Measurements from ENCODE around the gene RASL12. TPM values are rescaled to one million over a fixed set of nuclear protein-coding genes. Genes with fewer than 3 reads are reported as not detected.

Gene RASL12
- total RNA-seq, 3 donors from 2014 or later (not counting 1 experiment from before 2014, with no cell fraction given) = not detected

DNA sequence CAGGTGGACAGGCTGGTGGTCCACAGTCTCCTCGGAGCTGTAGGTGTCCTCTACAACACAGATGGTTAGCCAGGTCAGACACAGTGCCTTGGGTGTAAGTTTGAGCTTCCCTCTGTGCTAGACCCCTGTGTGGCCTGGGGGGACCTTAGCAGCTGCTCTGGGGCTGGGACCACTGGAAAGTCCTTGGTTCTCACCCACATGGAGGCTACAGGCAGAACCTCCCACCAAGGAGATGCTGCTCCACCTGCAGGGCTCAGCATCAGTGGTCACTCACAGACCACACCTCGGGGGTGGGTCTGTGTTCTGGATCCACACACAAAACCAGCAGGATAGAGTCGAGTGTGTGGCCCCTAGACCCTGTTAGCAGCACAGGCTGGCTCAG, 8.4 kb downstream of the RASL12 start:
- no peak overlapping the region for H3K4me3 ChIP-seq (ENCODE audit: low read length)
- no peaks in the 10 kb centered on the region for H3K4me1 ChIP-seq (ENCODE audit: control insufficient read depth, insufficient read depth, low read length)
- TF ChIP-seq, protein P1, sequence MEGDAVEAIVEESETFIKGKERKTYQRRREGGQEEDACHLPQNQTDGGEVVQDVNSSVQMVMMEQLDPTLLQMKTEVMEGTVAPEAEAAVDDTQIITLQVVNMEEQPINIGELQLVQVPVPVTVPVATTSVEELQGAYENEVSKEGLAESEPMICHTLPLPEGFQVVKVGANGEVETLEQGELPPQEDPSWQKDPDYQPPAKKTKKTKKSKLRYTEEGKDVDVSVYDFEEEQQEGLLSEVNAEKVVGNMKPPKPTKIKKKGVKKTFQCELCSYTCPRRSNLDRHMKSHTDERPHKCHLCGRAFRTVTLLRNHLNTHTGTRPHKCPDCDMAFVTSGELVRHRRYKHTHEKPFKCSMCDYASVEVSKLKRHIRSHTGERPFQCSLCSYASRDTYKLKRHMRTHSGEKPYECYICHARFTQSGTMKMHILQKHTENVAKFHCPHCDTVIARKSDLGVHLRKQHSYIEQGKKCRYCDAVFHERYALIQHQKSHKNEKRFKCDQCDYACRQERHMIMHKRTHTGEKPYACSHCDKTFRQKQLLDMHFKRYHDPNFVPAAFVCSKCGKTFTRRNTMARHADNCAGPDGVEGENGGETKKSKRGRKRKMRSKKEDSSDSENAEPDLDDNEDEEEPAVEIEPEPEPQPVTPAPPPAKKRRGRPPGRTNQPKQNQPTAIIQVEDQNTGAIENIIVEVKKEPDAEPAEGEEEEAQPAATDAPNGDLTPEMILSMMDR (IDR thresholded peaks at IDR 0.05) = no peak
- H3K27me3 ChIP-seq (ENCODE audit: control insufficient read depth, insufficient read depth, low read length) = no peaks in the 10 kb centered on the region
- Mint-ChIP-seq H3K9me3 (no peaks in the 10 kb centered on the region), H3K4me1 (no peaks in the 10 kb centered on the region), H3K36me3 (no peaks in the 10 kb centered on the region), H3K27me3 (ENCODE audit: low read depth in 2 of 2) (peaks cover 3 to 10% of the 10 kb centered on the region in 2 donors), H3K4me3 (no peak overlapping the region), H3K27ac (no peak overlapping the region)
- ATAC-seq (no peak), DNase-seq (no peak)
- WGBS (ENCODE audit: insufficient coverage) = 76% methylated on average over 3 of the region's 3 CpGs
- intact Hi-C loops (cut with micrococcal nuclease) = no loop called here
- no peaks in the 10 kb centered on the region for H3K36me3 ChIP-seq (ENCODE audit: control insufficient read depth, insufficient read depth, low read length)
- H3K27ac ChIP-seq (ENCODE audit: low read length) = no peak overlapping the region
- H3K9me3 ChIP-seq (ENCODE audit: control insufficient read depth, insufficient read depth, low read length) = no peaks in the 10 kb centered on the region

DNA sequence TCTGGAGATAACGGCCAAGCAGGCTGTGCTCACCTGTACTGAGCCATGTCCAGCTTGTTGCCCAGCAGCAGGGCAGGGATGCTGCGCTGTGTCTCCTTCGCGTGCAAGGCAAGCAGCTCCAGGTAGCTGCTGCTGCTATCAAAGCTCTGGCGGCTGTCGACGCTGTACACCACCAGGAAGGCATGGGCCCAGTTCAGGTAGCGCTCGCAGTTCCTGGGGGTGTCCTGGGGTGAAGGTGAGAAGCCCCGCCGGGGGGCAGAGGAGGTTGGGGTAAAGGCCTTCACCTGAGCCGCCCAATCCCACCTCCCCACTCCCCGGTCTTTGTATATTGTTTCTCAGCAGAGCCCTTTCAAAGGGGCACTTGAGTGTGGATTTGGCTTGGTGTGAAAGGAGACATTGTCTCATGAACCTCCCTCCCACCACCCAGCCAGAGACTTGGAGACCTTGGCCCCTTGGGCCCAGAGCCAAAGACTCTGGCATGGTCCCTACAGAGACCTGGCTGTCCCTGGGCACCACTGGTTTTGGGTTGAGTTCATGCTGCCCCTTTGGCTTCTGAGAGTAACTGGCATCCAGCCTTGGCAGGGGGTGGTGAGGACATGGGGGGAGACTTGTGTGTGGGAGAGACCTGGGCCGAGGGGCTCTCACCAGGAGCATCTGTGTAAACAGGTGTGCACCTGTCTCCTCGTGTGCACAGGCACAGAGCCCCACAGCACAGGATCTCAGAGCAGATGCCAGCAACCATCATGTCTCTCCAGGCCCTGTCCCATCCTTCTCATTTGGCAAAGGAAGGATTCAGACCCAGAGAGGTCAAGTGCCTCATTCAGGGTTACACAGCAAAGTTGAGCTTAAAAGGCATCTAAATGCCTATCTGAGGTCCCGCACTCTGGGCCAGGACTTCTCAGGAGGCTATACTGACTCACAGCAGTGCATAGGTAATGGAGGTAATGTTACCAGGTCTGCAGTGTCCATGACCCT, 9.1 kb downstream of the RASL12 start:
- no peak overlapping the region for H3K27ac Mint-ChIP-seq
- no peak overlapping the region for H3K4me3 ChIP-seq (ENCODE audit: low read length)
- no peaks in the 10 kb centered on the region for H3K9me3 Mint-ChIP-seq
- H3K27me3 Mint-ChIP-seq (ENCODE audit: low read depth in 2 of 2) = peaks cover 3 to 7% of the 10 kb centered on the region in 2 donors
- ATAC-seq = no peak
- 86% methylated on average over 10 of the region's 16 CpGs for WGBS (ENCODE audit: insufficient coverage)
- no peak overlapping the region for H3K27ac ChIP-seq (ENCODE audit: low read length)
- no peaks in the 10 kb centered on the region for H3K4me1 ChIP-seq (ENCODE audit: control insufficient read depth, insufficient read depth, low read length)
- H3K4me3 Mint-ChIP-seq = no peak overlapping the region
- no peaks in the 10 kb centered on the region for H3K9me3 ChIP-seq (ENCODE audit: control insufficient read depth, insufficient read depth, low read length)
- H3K36me3 ChIP-seq (ENCODE audit: control insufficient read depth, insufficient read depth, low read length) = no peaks in the 10 kb centered on the region
- intact Hi-C loops (cut with micrococcal nuclease) = no loop called here
- H3K36me3 Mint-ChIP-seq = no peaks in the 10 kb centered on the region
- no peaks in the 10 kb centered on the region for H3K4me1 Mint-ChIP-seq
- no peak for DNase-seq
- H3K27me3 ChIP-seq (ENCODE audit: control insufficient read depth, insufficient read depth, low read length) = no peaks in the 10 kb centered on the region
- TF ChIP-seq, protein P1 (IDR thresholded peaks at IDR 0.05) = no peak

DNA sequence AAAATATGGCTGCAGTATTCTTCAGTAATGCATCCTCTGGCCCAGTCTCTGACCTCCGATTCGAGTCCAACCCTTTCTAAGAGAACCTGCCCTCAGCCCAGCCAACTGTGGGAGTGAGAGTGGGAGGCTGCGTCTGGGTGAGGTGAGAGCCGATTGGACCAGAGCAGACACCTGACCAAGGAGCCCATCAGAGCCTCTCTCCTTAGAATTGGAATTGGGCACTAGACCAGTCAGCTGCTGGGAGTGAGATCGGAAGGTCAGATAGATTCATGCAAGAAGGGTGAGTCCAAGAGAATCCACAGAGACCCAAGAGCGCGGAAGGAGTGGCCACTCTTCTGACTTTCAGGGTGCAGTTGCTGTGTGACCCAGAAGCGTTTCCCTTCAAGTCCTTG, 10.2 kb downstream of the RASL12 start:
- no peaks in the 10 kb centered on the region for H3K27me3 Mint-ChIP-seq (ENCODE audit: low read depth in 2 of 2)
- 91% methylated on average over 8 of the region's 8 CpGs for WGBS (ENCODE audit: insufficient coverage)

More for the DNA sequence above, 10.2 kb downstream of the RASL12 start:
- Histone ChIP-seq H3K4me1 (ENCODE audit: control insufficient read depth, insufficient read depth, low read length) (no peaks in the 10 kb centered on the region), H3K36me3 (ENCODE audit: control insufficient read depth, insufficient read depth, low read length) (no peaks in the 10 kb centered on the region), H3K27me3 (ENCODE audit: control insufficient read depth, insufficient read depth, low read length) (no peaks in the 10 kb centered on the region), H3K9me3 (ENCODE audit: control insufficient read depth, insufficient read depth, low read length) (no peaks in the 10 kb centered on the region), H3K27ac (ENCODE audit: low read length) (no peak overlapping the region), H3K4me3 (ENCODE audit: low read length) (no peak overlapping the region)
- H3K36me3 Mint-ChIP-seq = no peaks in the 10 kb centered on the region
- H3K27ac Mint-ChIP-seq = no peak overlapping the region
- intact Hi-C loops (cut with micrococcal nuclease) = no loop called here
- ATAC-seq (no peak), DNase-seq (no peak)
- H3K9me3 Mint-ChIP-seq = no peaks in the 10 kb centered on the region
- no peak overlapping the region for H3K4me3 Mint-ChIP-seq
- TF ChIP-seq, protein P1 (IDR thresholded peaks at IDR 0.05) = no peak
- H3K4me1 Mint-ChIP-seq = no peaks in the 10 kb centered on the region
